H1 (cell line): ENCODE results near the gene CIB4. TPM values are rescaled to one million over a fixed set of nuclear protein-coding genes. Genes with fewer than 3 reads are reported as not detected.

Experiments used
- CTCF ChIA-PET: fragments of 300-600 bp; sonication (Branson Sonifier 250); formaldehyde crosslinking; loops from one replicate; lab custom pipeline; 2021; ENCODE audit not compliant: partially characterized antibody; lab: Charles Lee
- POLR2A ChIA-PET: fragments of 300-600 bp; sonication (Branson Sonifier 250); formaldehyde crosslinking; loops from one replicate; lab custom pipeline; 2021; ENCODE audit warnings: inconsistent platforms; ENCODE audit not compliant: partially characterized antibody; lab: Charles Lee
- DNase-seq, 2 experiments: peaks; one replicate each; pipeline versions ENCODE4 v3.0.0 to v3.0.0-alpha.2; 2010 to 2022; ENCODE audit warnings: low spot score in 2 of 2, low read depth in 1 of 2, mixed read lengths in 1 of 2
- FAIRE-seq: peaks from 2 replicates; lab custom pipeline; 2011; peaks lifted over from hg19 to GRCh38; lab: Jason Lieb, UNC
- H2AFZ ChIP-seq: 2 replicates; pipeline ENCODE4 v1.8.1; 2012; ENCODE audit warnings: low read length, inconsistent platforms
- H2AK5ac ChIP-seq: 2 replicates; pipeline ENCODE4 v1.6.1; 2013; ENCODE audit warnings: low read depth, low read length
- H2BK120ac ChIP-seq: replicated peaks from 2 replicates; pipeline ENCODE3; 2013; ENCODE audit warnings: low read depth, low read length, inconsistent platforms
- H2BK12ac ChIP-seq: 2 replicates; pipeline ENCODE4 v1.6.1; 2013; ENCODE audit warnings: low read depth, low read length
- H2BK15ac ChIP-seq: 2 replicates; pipeline ENCODE4 v1.6.1; 2013; ENCODE audit warnings: low read length
- H2BK20ac ChIP-seq: 2 replicates; pipeline ENCODE4 v1.6.1; 2013; ENCODE audit warnings: low read length
- H2BK5ac ChIP-seq: 2 replicates; pipeline ENCODE4 v1.6.1; 2013; ENCODE audit warnings: low read depth, low read length
- H3K14ac ChIP-seq: 2 replicates; pipeline ENCODE4 v1.6.1; 2013; ENCODE audit warnings: inconsistent platforms; ENCODE audit not compliant: insufficient read length
- H3K18ac ChIP-seq: 2 replicates; pipeline ENCODE4 v1.6.1; 2013; ENCODE audit warnings: low read length; ENCODE audit errors: extremely low read depth
- H3K23ac ChIP-seq: 2 replicates; pipeline ENCODE4 v1.6.1; 2013; ENCODE audit warnings: inconsistent platforms; ENCODE audit not compliant: insufficient read length
- H3K23me2 ChIP-seq: 2 replicates; pipeline ENCODE4 v1.6.1; 2013; ENCODE audit warnings: low read depth, low read length
- H3K27ac ChIP-seq: 2 replicates; pipeline ENCODE4 v1.6.1; 2011; ENCODE audit warnings: low read depth, low read length, inconsistent platforms
- H3K27me3 ChIP-seq, 4 experiments: replicated peaks in 1 of 4; 1 replicate in 1 of 4; 2 replicates in 3 of 4; pipeline versions ENCODE4 v1.6.1 to v1.8.1; 2011 to 2013; ENCODE audit warnings: low read length in 3 of 4, mild to moderate bottlenecking in 3 of 4, inconsistent platforms in 2 of 4, mixed read lengths in 2 of 4, moderate library complexity in 1 of 4; ENCODE audit not compliant: control insufficient read depth in 3 of 4, insufficient read depth in 3 of 4; ENCODE audit errors: extremely low read depth in 1 of 4
- H3K36me3 ChIP-seq, 4 experiments: 2 replicates each; pipeline versions ENCODE4 v1.6.1 to v1.8.1; 2011 to 2013; ENCODE audit warnings: mild to moderate bottlenecking in 4 of 4, low read length in 3 of 4, moderate library complexity in 2 of 4, control low read depth in 1 of 4, inconsistent platforms in 1 of 4; ENCODE audit not compliant: insufficient read depth in 4 of 4, control insufficient read depth in 2 of 4
- H3K4ac ChIP-seq: replicated peaks from 2 replicates; pipeline ENCODE3; 2013; ENCODE audit warnings: low read length, low read depth, mixed read lengths, inconsistent platforms; ENCODE audit not compliant: insufficient read length
- H3K4me1 ChIP-seq, 4 experiments: replicated peaks in 1 of 4; 1 replicate in 1 of 4; 2 replicates in 3 of 4; pipeline versions ENCODE4 v1.6.1 to v1.8.1; 2011 to 2013; ENCODE audit warnings: low read length in 3 of 4, inconsistent platforms in 2 of 4, mixed read lengths in 1 of 4; ENCODE audit not compliant: insufficient read depth in 4 of 4, control insufficient read depth in 3 of 4
- H3K4me2 ChIP-seq, 2 experiments: 2 replicates each; pipeline versions ENCODE4 v1.6.1 to v1.8.1; 2011 to 2013; ENCODE audit warnings: low read depth in 2 of 2, low read length in 2 of 2, control low read depth in 1 of 2, inconsistent platforms in 1 of 2, mild to moderate bottlenecking in 1 of 2; ENCODE audit not compliant: insufficient read depth in 1 of 2
- H3K4me3 ChIP-seq, 4 experiments: fragments of 200-600, 300-600 bp in 1 of 4; sonication (generic), shearing (Covaris generic), sonication (Bioruptor Twin) in 1 of 4; 2 replicates each; pipeline versions ENCODE4 v1.5.1 to v1.8.1; 2011 to 2016; ENCODE audit warnings: low read length in 4 of 4, low read depth in 3 of 4, control low read depth in 2 of 4, inconsistent platforms in 2 of 4, mild to moderate bottlenecking in 2 of 4, mixed read lengths in 1 of 4, moderate library complexity in 1 of 4; ENCODE audit not compliant: insufficient read depth in 2 of 4; ENCODE audit errors: extremely low read depth in 1 of 4
- H3K56ac ChIP-seq: replicated peaks from 2 replicates; pipeline ENCODE3; 2013; ENCODE audit warnings: low read depth, mild to moderate bottlenecking, mixed read lengths, low read length, inconsistent platforms; ENCODE audit not compliant: insufficient read length
- H3K79me1 ChIP-seq: 2 replicates; pipeline ENCODE4 v1.6.1; 2013; ENCODE audit warnings: low read depth, low read length, control low read depth
- H3K79me2 ChIP-seq, 2 experiments: 2 replicates each; pipeline versions ENCODE4 v1.6.1 to v1.8.1; 2012 to 2013; ENCODE audit warnings: low read length in 2 of 2, mild to moderate bottlenecking in 2 of 2, inconsistent platforms in 1 of 2; ENCODE audit not compliant: insufficient read depth in 2 of 2, control insufficient read depth in 1 of 2
- H3K9ac ChIP-seq, 4 experiments: replicated peaks in 1 of 4; 1 replicate in 1 of 4; 2 replicates in 3 of 4; pipeline versions ENCODE4 v1.6.1 to v1.8.1; 2011 to 2013; ENCODE audit warnings: low read depth in 3 of 4, low read length in 3 of 4, control low read depth in 2 of 4, mild to moderate bottlenecking in 2 of 4, moderate library complexity in 2 of 4, inconsistent platforms in 1 of 4; ENCODE audit errors: extremely low read depth in 1 of 4
- H3K9me3 ChIP-seq, 2 experiments: 2 replicates each; pipeline versions ENCODE4 v1.6.1 to v1.8.1; 2012 to 2013; ENCODE audit warnings: mild to moderate bottlenecking in 2 of 2, moderate library complexity in 2 of 2, control low read depth in 1 of 2, inconsistent platforms in 1 of 2, low read depth in 1 of 2, low read length in 1 of 2, mixed read lengths in 1 of 2; ENCODE audit not compliant: insufficient read depth in 2 of 2
- H4K20me1 ChIP-seq, 2 experiments: replicated peaks in 1 of 2; 2 replicates each; pipeline versions ENCODE3 to v1.8.1; 2011 to 2013; ENCODE audit warnings: inconsistent platforms in 2 of 2, low read length in 2 of 2, mild to moderate bottlenecking in 1 of 2; ENCODE audit not compliant: insufficient read depth in 2 of 2, control insufficient read depth in 1 of 2
- H4K5ac ChIP-seq: 2 replicates; pipeline ENCODE4 v1.6.1; 2013; ENCODE audit warnings: low read length, low read depth, mixed read lengths, inconsistent platforms; ENCODE audit not compliant: insufficient read length
- H4K8ac ChIP-seq: 2 replicates; pipeline ENCODE4 v1.8.0; 2013; ENCODE audit warnings: mild to moderate bottlenecking, moderate library complexity, low read length, inconsistent platforms; ENCODE audit not compliant: insufficient read depth; ENCODE audit errors: extremely low read depth
- H4K91ac ChIP-seq: replicated peaks from 2 replicates; pipeline ENCODE3; 2013; ENCODE audit warnings: low read length, mixed read lengths, inconsistent platforms; ENCODE audit not compliant: insufficient read length
- CREB1 ChIP-seq: IDR thresholded peaks from 2 replicates; pipeline ENCODE4 v1.6.1; 2012; ENCODE audit warnings: inconsistent platforms
- EZH2 ChIP-seq: fragments of 200-600 bp; sonication (generic); IDR thresholded peaks from 2 replicates; pipeline ENCODE4 v1.7.1; 2012; ENCODE audit warnings: low read depth, mild to moderate bottlenecking, moderate library complexity, low read length, inconsistent platforms; ENCODE audit not compliant: severe bottlenecking
- WGBS, 2 experiments: shearing (Covaris generic) in 1 of 2; methylation state at CpG; one replicate each; pipeline versions ENCODE4 v1.1.6 to v1.1.7; 2013 to 2015; ENCODE audit warnings: low lambda C conversion rate in 2 of 2, mixed read lengths in 2 of 2, inconsistent platforms in 1 of 2, low coverage in 1 of 2, missing lambda C conversion rate in 1 of 2; ENCODE audit not compliant: insufficient replicate concordance in 2 of 2, insufficient coverage in 1 of 2, insufficient read length in 1 of 2; ENCODE audit errors: extremely low coverage in 1 of 2, missing lambda C conversion rate in 1 of 2; 5-methylcytosine and 5-hydroxymethylcytosine counted together
- polyA plus RNA-seq, 7 experiments: library from polyadenylated mRNA; depleted of rRNA in 3 of 7; stranded (reverse) in 5 of 7; unstranded in 2 of 7; fragments of >200 nt in 5 of 7; fragments of 200-250 nt in 2 of 7; gene quantifications; 1 replicate in 5 of 7; 2 replicates in 1 of 7; 4 replicates in 1 of 7; pipeline versions ENCODE4 v1.2.1 to v1.2.3, GENCODE V29; 2011 to 2013; ENCODE audit warnings: missing spikeins in 2 of 7, mixed read lengths in 2 of 7
- total RNA-seq: library from RNA; stranded (reverse); fragmentation: NEBNext Ultra II Directional; extraction: Animal tissue kit (Norgen Biotek cat#: 25700); gene quantifications from 2 replicates; pipeline ENCODE4 v1.2.1, GENCODE V29; 2021

Gene CIB4
- total and polyA plus RNA-seq, 2 of the 8 experiments (the other 6 are each of a cell fraction or from before 2014, with no cell fraction given): not detected

GRCh38 chr2:26562811-26563645, 78.1 kb downstream of the CIB4 start:
- TF ChIP-seq CREB1 (no peak), EZH2 (peak; percentile 11)
- CTCF ChIA-PET: interaction anchor here (0.8 to 11.9 kb wide), 8 partner anchors 12 to 94 kb away, joined by 3 to 159 read pairs (median 4); no protein-coding TSS in a partner anchor
- H2BK12ac ChIP-seq: no peak overlapping the region
- POLR2A ChIA-PET: no interaction called here
- no peak overlapping the region for H4K5ac ChIP-seq
- H3K56ac ChIP-seq: no peak overlapping the region
- H3K9ac ChIP-seq: no peak overlapping the region
- no peak overlapping the region for H2BK5ac ChIP-seq
- H2AK5ac ChIP-seq: no peak overlapping the region
- H3K36me3 ChIP-seq: no peaks in the 10 kb centered on the region
- WGBS, 2 experiments: 79% methylated on average over 28 of the region's 28 CpGs; no CpG with 5 or more reads in 1 of the 2 experiments
- no peak overlapping the region for H3K4ac ChIP-seq
- no peak overlapping the region for H4K91ac ChIP-seq
- H3K23me2 ChIP-seq: no peaks in the 10 kb centered on the region; the same call in 1 of the 2 replicates
- H3K4me3 ChIP-seq: peak overlapping the region in 1 of 4 experiments; percentile 35; a peak in 1 of 8 replicates
- no peak overlapping the region for H2BK120ac ChIP-seq
- no peaks in the 10 kb centered on the region for H4K20me1 ChIP-seq
- DNase-seq: no peak
- H2BK15ac ChIP-seq: no peak overlapping the region
- peaks cover 2 to 26% (median 13%) of the 10 kb centered on the region in 4 experiments for H3K4me1 ChIP-seq
- H3K4me2 ChIP-seq: peak overlapping the region in 1 of 2 experiments; percentile 24; a peak in 3 of 4 replicates
- no peak for FAIRE-seq
- peaks cover 0 to 16% (median 9%) of the 10 kb centered on the region in 4 experiments; a peak in 5 of 7 replicates for H3K27me3 ChIP-seq
- H3K18ac ChIP-seq: no peak overlapping the region; the same call in 1 of the 2 replicates
- no peaks in the 10 kb centered on the region for H3K9me3 ChIP-seq
- H3K23ac ChIP-seq: no peak overlapping the region
- no peak overlapping the region for H3K27ac ChIP-seq
- H2AFZ ChIP-seq: no peak overlapping the region
- H3K79me1 ChIP-seq: no peaks in the 10 kb centered on the region
- H4K8ac ChIP-seq: peak overlapping the region; percentile 51
- no peak overlapping the region for H2BK20ac ChIP-seq
- H3K79me2 ChIP-seq: no peaks in the 10 kb centered on the region
- H3K14ac ChIP-seq: no peak overlapping the region
